Measurements from ENCODE around the gene GLI3.

GLI3 gene

GRCh38 chr7:42117201-42117600 lies 119.8 kb downstream of the GLI3 start:
- no peak overlapping the region for H3K27ac ChIP-seq
- no peaks in the 10 kb centered on the region for H3K36me3 ChIP-seq
- no peak overlapping the region for H3K4me3 ChIP-seq (ENCODE audit: low read depth in 1 of 2, low read length in 1 of 2)
- H3K4me1 ChIP-seq (ENCODE audit: control insufficient read depth in 1 of 2, insufficient read depth in 1 of 2, low read depth in 1 of 2, low read length in 1 of 2) = no peaks in the 10 kb centered on the region
- peaks cover 8% of the 10 kb centered on the region for H3K27me3 ChIP-seq
- no peaks in the 10 kb centered on the region for H3K9me3 ChIP-seq
- no peak for TF ChIP-seq CTCF (IDR thresholded peaks at IDR 0.05)

GRCh38 chr7:42115795-42116194 lies 121.2 kb downstream of the GLI3 start:
- H3K27me3 ChIP-seq = peaks cover 3% of the 10 kb centered on the region
- no peaks in the 10 kb centered on the region for H3K36me3 ChIP-seq
- TF ChIP-seq CTCF (IDR thresholded peaks at IDR 0.05) = no peak
- H3K27ac ChIP-seq = no peak overlapping the region
- no peaks in the 10 kb centered on the region for H3K4me1 ChIP-seq (ENCODE audit: control insufficient read depth in 1 of 2, insufficient read depth in 1 of 2, low read depth in 1 of 2, low read length in 1 of 2)
- no peak overlapping the region for H3K4me3 ChIP-seq (ENCODE audit: low read depth in 1 of 2, low read length in 1 of 2)
- no peaks in the 10 kb centered on the region for H3K9me3 ChIP-seq

- Histone ChIP-seq H3K36me3 (no peaks in the 10 kb centered on the region), H3K4me3 (ENCODE audit: low read depth in 1 of 2, low read length in 1 of 2) (no peak overlapping the region), H3K27ac (no peak overlapping the region), H3K27me3 (peaks cover 31% of the 10 kb centered on the region), H3K9me3 (no peaks in the 10 kb centered on the region), H3K4me1 (ENCODE audit: control insufficient read depth in 1 of 2, insufficient read depth in 1 of 2, low read depth in 1 of 2, low read length in 1 of 2) (no peaks in the 10 kb centered on the region)
- no peak for TF ChIP-seq CTCF (IDR thresholded peaks at IDR 0.05)
Measured at GRCh38 chr7:42110333-42110732, 126.7 kb downstream of the GLI3 start.

- no peak overlapping the region for H3K4me3 ChIP-seq (ENCODE audit: low read depth in 1 of 2, low read length in 1 of 2)
- H3K9me3 ChIP-seq = no peaks in the 10 kb centered on the region
- no peaks in the 10 kb centered on the region for H3K4me1 ChIP-seq (ENCODE audit: control insufficient read depth in 1 of 2, insufficient read depth in 1 of 2, low read depth in 1 of 2, low read length in 1 of 2)
- H3K36me3 ChIP-seq = no peaks in the 10 kb centered on the region
- no peak overlapping the region for H3K27ac ChIP-seq
- TF ChIP-seq CTCF (IDR thresholded peaks at IDR 0.05) = no peak
- peaks cover 31% of the 10 kb centered on the region for H3K27me3 ChIP-seq
Measured at GRCh38 chr7:42108803-42109528, 128.0 kb downstream of the GLI3 start.

GRCh38 chr7:42107484-42108240 lies 129.3 kb downstream of the GLI3 start:
- H3K4me1 ChIP-seq (ENCODE audit: control insufficient read depth in 1 of 2, insufficient read depth in 1 of 2, low read depth in 1 of 2, low read length in 1 of 2) = no peaks in the 10 kb centered on the region
- no peaks in the 10 kb centered on the region for H3K36me3 ChIP-seq
- no peak for TF ChIP-seq CTCF (IDR thresholded peaks at IDR 0.05)

More at GRCh38 chr7:42107484-42108240, 129.3 kb downstream of the GLI3 start:
- H3K4me3 ChIP-seq (ENCODE audit: low read depth in 1 of 2, low read length in 1 of 2) = no peak overlapping the region
- H3K9me3 ChIP-seq = no peaks in the 10 kb centered on the region
- peaks cover 31% of the 10 kb centered on the region for H3K27me3 ChIP-seq
- no peak overlapping the region for H3K27ac ChIP-seq

All from neutrophil (primary cell).